ENCODE data around the gene PIEZO1. TPM values are rescaled to one million over a fixed set of nuclear protein-coding genes. Genes with fewer than 3 reads are reported as not detected.
"Not testable (repeated sequence)": the region's sequence is repeated elsewhere in the genome, so short reads cannot be mapped to it uniquely, and the experiment has no call there.

Gene PIEZO1
- polyA plus RNA-seq, 1 donor = 92.9 TPM

DNA sequence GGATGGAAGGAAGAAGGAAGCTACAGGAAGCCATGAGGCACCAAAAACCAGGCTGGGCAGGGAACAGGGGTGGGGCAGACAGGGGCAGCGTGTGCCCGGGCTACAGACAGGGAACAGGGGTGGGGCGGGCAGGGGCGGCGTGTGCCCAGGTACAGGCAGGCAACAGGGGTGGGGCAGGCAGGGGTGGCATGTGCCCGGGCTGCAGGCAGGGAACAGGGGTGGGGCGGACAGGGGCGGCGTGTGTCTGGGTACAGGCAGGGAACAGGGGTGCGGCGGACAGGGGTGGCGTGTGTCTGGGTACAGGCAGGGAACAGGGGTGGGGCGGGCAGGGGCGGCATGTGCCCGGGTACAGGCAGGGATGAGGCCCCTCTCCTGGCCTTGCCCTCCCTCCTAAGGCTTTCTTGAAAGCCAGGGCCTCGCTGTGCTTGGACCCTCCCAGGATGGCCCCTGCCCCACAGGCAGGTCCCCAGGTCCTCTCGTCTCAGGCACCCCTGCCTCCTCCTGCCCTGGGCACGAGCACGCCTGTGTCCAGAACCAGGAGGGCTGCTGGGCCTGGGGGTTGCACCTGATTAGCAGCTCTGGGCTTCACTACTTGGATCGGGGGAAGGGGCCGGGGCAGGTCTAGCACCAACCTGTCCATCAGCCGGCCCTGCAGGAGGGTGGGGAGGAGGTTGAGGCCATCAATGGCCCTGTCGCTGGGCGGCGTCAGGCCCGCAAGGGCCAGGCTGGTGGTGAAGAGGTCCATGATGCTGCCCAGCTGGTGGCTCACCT, 41.2 kb upstream of the PIEZO1 start:
- no peak overlapping the region for H3K27ac ChIP-seq (ENCODE audit: low read length)

DNA sequence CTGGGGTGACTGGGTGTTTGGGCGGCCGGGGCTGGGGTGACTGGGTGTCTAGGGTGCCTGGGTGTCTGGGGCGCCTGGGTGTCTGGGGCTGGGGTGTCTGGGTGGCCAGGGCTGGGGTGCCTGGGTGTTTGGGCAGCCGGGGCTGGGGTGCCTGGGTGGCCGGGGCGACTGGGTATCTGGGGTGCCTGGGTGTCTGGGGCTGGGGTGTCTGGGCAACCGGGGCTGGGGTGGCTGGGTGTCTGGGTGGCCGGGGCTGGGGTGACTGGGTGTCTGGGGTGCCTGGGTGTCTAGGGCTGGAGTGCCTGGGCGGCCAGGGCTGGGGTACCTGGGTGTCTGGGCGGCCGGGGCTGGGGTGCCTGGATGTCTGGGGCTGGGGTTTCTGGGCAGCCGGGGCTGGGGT, 40.1 kb upstream of the PIEZO1 start:
- peaks cover 48% of the 10 kb centered on the region for H3K36me3 ChIP-seq (ENCODE audit: control insufficient read depth, insufficient read depth, low read length)
- no peak overlapping the region for H3K27ac ChIP-seq (ENCODE audit: low read length)
- no CpG with 5 or more reads among the region's 12 CpGs for WGBS (ENCODE audit: insufficient coverage, low lambda C conversion rate)

More for the DNA sequence above, 41.2 kb upstream of the PIEZO1 start:
- H3K36me3 ChIP-seq (ENCODE audit: control insufficient read depth, insufficient read depth, low read length) = peaks cover 47% of the 10 kb centered on the region
- H3K27me3 ChIP-seq (ENCODE audit: control insufficient read depth, insufficient read depth, low read length) = no peaks in the 10 kb centered on the region
- H3K9me3 ChIP-seq (ENCODE audit: control insufficient read depth, low read depth, low read length) = no peaks in the 10 kb centered on the region
- no peaks in the 10 kb centered on the region for H3K4me1 ChIP-seq (ENCODE audit: control insufficient read depth, insufficient read depth, low read length)
- no peak for DNase-seq
- no peak overlapping the region for H3K4me3 ChIP-seq (ENCODE audit: low read length)
- WGBS (ENCODE audit: insufficient coverage, low lambda C conversion rate) = no CpG with 5 or more reads among the region's 26 CpGs

DNA sequence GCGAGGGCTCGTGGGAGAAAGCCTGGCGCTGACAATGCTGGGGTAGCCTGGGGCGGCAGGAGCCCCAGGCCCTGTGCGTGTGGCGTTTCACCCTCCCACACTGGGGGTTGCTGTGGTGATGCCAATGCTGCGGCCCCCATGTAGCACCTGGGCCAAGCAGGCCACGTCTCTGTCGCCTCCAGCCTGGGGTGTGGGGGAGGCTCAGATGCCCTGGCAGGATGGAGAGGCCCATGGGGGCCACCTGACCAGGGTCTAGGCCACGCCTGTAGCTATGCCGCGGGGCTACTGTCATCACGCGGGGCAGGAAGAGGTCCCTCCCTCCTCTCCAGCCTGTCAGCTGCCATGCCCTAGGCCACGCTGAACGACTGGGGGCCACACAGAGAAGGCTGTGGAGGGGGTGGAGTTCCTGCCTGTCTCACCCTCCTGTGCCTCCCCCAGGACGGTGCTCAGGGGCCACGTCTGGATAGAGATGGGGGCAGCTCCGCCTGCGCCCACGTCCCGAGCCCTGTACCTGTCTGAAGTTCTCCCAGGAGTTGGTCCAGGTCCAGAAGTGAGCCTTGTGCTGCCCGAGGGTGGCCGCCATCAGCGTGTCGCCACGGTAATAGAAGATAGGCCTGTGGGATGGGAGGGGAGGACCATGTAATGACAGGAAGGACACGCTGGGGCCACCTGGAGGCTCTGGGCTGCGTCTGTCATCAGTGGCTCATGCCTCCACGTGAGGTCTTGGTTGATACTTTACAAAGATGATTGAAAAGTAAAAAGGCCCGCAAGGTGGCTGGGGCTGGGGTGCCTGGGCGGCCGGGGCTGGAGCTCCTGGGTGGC, 39.4 kb upstream of the PIEZO1 start:
- Histone ChIP-seq H3K9me3 (ENCODE audit: control insufficient read depth, low read depth, low read length) (no peaks in the 10 kb centered on the region), H3K27ac (ENCODE audit: low read length) (no peak overlapping the region), H3K36me3 (ENCODE audit: control insufficient read depth, insufficient read depth, low read length) (peaks cover 46% of the 10 kb centered on the region), H3K4me3 (ENCODE audit: low read length) (no peak overlapping the region), H3K4me1 (ENCODE audit: control insufficient read depth, insufficient read depth, low read length) (no peaks in the 10 kb centered on the region), H3K27me3 (ENCODE audit: control insufficient read depth, insufficient read depth, low read length) (no peaks in the 10 kb centered on the region)
- WGBS (ENCODE audit: insufficient coverage, low lambda C conversion rate) = no CpG with 5 or more reads among the region's 33 CpGs
- no peak for DNase-seq

More for the DNA sequence above, 40.1 kb upstream of the PIEZO1 start:
- Histone ChIP-seq H3K4me3 (ENCODE audit: low read length) (no peak overlapping the region), H3K27me3 (ENCODE audit: control insufficient read depth, insufficient read depth, low read length) (no peaks in the 10 kb centered on the region), H3K4me1 (ENCODE audit: control insufficient read depth, insufficient read depth, low read length) (no peaks in the 10 kb centered on the region), H3K9me3 (ENCODE audit: control insufficient read depth, low read depth, low read length) (no peaks in the 10 kb centered on the region)
- no peak for DNase-seq

DNA sequence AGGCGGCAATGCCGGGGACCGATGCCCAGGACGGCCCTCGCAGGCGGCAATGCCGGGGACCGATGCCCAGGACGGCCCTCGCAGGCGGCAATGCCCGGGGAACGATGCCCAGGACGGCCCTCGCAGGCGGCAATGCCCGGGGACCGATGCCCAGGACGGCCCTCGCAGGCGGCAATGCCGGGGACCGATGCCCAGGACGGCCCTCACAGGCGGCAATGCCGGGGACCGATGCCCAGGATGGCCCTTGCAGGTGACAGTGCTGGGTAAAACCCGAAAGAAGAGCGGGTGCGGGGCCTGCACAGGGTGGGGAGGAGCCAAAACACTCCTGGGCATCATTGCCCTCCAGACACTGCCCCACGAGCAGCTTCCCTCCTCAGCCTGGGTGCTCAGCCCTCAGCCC, 38.6 kb upstream of the PIEZO1 start:
- not testable (repeated sequence) for DNase-seq; H3K27me3 ChIP-seq (ENCODE audit: control insufficient read depth, insufficient read depth, low read length); H3K4me1 ChIP-seq (ENCODE audit: control insufficient read depth, insufficient read depth, low read length); H3K4me3 ChIP-seq (ENCODE audit: low read length); H3K9me3 ChIP-seq (ENCODE audit: control insufficient read depth, low read depth, low read length); H3K27ac ChIP-seq (ENCODE audit: low read length)
- H3K36me3 ChIP-seq (ENCODE audit: control insufficient read depth, insufficient read depth, low read length) = peaks cover 46% of the 10 kb centered on the region
- WGBS (ENCODE audit: insufficient coverage, low lambda C conversion rate) = no CpG with 5 or more reads among the region's 31 CpGs

DNA sequence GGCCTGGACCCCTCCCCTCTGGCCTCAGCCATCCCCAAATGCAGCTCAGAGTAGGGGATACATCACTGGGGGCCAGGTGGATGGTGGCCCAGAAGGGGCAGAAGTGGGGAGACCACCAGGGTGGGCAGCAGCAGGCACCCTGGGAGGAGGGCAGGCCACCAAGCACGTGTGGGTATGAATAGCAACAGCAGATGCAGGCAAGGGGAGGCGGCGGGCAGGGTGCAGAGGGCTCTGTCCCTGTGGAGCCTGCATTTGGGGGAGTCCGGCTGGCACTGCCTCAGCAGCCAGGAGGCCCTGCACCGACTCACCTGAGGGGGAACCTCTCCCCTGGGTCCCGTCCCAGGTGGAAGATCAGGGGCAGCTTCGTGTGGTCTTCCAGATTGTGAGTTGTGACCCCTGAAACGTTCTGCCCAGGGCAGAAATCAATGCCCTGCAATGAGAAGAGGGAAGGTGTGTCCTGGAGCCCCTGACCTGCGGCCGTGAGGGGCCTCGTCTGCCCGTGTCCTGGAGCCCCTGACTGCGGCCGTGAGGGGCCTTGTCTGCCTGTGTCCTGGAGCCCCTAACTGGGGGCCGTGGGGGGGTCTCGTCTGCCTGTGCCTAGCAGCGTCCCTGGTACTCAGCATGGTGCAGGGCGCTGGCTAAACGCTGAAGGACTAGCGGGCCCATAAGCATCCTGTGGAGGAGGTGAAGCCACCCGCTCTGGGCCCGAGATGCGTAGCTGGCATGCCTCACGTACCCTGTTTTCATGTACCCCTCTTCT, 37.4 kb upstream of the PIEZO1 start:
- H3K4me3 ChIP-seq (ENCODE audit: low read length) = no peak overlapping the region
- no peaks in the 10 kb centered on the region for H3K27me3 ChIP-seq (ENCODE audit: control insufficient read depth, insufficient read depth, low read length)
- no CpG with 5 or more reads among the region's 24 CpGs for WGBS (ENCODE audit: insufficient coverage, low lambda C conversion rate)
- DNase-seq = no peak
- no peaks in the 10 kb centered on the region for H3K9me3 ChIP-seq (ENCODE audit: control insufficient read depth, low read depth, low read length)
- H3K27ac ChIP-seq (ENCODE audit: low read length) = no peak overlapping the region
- H3K4me1 ChIP-seq (ENCODE audit: control insufficient read depth, insufficient read depth, low read length) = no peaks in the 10 kb centered on the region
- peaks cover 36% of the 10 kb centered on the region for H3K36me3 ChIP-seq (ENCODE audit: control insufficient read depth, insufficient read depth, low read length)

DNA sequence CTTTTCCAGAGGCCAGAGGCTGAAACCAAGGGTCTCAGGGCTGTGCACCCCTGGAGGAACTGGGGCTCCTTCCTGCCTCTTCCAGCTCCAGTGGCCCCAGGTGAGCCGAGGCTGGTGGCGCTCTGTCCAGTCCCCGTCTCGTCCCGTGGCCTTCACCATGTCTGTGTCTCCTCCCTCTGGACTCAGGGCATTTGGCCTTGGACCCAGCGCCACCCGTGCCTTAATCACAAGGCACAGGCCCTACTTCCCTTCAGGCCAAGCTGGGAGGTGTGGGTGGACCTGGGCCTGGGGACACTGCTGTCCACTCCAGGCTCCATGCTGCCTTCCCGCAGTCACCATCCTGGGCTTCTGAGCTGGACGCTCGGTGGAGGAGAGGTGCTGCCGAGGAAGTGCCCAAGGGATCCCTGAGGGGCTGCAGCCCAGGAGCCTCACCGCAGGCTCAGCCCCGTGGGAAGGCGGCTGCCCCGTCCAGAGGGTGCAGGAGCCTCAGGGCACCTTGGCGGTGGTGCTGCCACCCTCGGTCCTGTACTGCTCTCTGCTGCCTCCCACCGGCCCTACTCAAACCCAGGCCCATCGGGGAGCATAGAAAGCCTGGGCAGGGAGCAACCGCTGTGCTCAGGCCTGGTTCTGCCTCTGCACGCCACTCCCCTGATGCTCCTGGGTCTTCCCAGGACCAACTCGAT, 36.3 kb upstream of the PIEZO1 start:
- Histone ChIP-seq H3K4me1 (ENCODE audit: control insufficient read depth, insufficient read depth, low read length) (no peaks in the 10 kb centered on the region), H3K9me3 (ENCODE audit: control insufficient read depth, low read depth, low read length) (no peaks in the 10 kb centered on the region), H3K27ac (ENCODE audit: low read length) (no peak overlapping the region), H3K36me3 (ENCODE audit: control insufficient read depth, insufficient read depth, low read length) (peaks cover 32% of the 10 kb centered on the region), H3K4me3 (ENCODE audit: low read length) (no peak overlapping the region), H3K27me3 (ENCODE audit: control insufficient read depth, insufficient read depth, low read length) (no peaks in the 10 kb centered on the region)
- no CpG with 5 or more reads among the region's 22 CpGs for WGBS (ENCODE audit: insufficient coverage, low lambda C conversion rate)
- DNase-seq = no peak

DNA sequence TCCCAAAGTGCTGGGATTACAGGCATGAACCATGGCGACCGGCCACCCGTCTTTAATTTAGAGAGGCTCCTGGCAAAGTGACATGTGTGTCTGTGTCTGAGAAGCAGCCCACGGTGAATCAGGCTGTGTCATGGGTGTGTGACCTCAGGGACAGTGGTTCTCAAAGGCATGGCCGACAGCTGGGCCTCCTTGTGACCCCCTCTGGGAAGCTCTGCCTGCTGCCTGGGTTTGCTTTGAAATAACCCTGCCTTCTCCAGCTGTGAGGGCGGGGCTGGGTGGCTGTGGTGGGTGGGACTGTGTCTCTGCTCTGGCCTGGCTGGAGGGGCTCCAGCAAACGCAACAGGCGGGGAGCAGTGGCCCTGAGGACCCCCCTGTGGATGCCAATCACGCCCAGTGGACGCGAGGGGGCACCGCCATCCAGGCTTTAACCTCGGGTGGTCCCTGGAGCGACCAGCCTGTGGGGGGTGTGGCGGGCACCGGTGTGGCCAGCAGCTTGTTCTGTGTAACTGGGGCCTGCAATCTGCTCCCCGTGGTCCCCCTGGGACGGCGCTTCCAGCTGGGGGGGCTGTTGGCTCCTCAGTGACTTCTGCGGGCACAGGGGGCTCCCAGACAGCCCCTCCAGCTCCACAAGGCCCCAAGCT, 35.5 kb upstream of the PIEZO1 start:
- Histone ChIP-seq H3K9me3 (ENCODE audit: control insufficient read depth, low read depth, low read length) (no peaks in the 10 kb centered on the region), H3K4me3 (ENCODE audit: low read length) (no peak overlapping the region), H3K4me1 (ENCODE audit: control insufficient read depth, insufficient read depth, low read length) (peaks cover 2% of the 10 kb centered on the region), H3K36me3 (ENCODE audit: control insufficient read depth, insufficient read depth, low read length) (peaks cover 28% of the 10 kb centered on the region), H3K27me3 (ENCODE audit: control insufficient read depth, insufficient read depth, low read length) (no peaks in the 10 kb centered on the region), H3K27ac (ENCODE audit: low read length) (no peak overlapping the region)
- WGBS (ENCODE audit: insufficient coverage, low lambda C conversion rate) = no CpG with 5 or more reads among the region's 20 CpGs
- no peak for DNase-seq

DNA sequence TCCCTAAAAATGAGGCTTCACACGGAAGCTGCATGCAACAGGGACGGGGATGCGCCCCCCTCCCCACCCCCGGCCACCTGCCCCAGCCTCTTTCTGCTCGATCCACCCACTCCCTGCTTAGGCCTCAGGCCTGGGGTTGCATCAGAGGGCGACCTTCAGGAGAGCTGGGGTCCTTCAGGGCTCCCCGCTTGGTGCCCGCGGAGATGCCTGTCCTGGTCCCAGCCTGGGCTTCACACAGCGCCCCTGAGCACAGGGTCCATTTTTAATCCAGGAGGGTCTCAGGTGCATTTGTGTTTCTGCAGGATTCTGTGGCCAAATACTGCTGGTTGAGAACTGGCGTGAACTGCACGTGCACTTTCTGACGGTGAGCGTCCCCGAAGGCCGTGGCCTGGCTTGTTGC, 34.1 kb upstream of the PIEZO1 start:
- H3K27me3 ChIP-seq (ENCODE audit: control insufficient read depth, insufficient read depth, low read length) = no peaks in the 10 kb centered on the region

DNA sequence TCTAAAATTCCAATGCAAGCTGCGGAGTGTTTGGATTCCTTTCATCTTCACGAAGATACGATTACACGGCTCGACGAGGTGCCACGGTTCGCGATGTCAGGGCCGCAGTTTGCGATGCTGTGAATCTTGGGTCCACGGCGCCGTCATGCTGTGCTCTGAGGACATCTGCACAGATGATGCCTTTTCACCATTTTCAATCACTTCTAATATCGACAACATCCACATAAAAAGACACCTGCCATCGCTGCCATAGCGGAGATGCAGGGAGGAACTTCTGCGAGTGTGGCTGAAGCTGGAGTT, 33.5 kb upstream of the PIEZO1 start:
- DNase-seq = no peak
- H3K27ac ChIP-seq (ENCODE audit: low read length) = no peak overlapping the region
- no CpG with 5 or more reads among the region's 18 CpGs for WGBS (ENCODE audit: insufficient coverage, low lambda C conversion rate)
- no peaks in the 10 kb centered on the region for H3K9me3 ChIP-seq (ENCODE audit: control insufficient read depth, low read depth, low read length)
- no peak overlapping the region for H3K4me3 ChIP-seq (ENCODE audit: low read length)
- H3K4me1 ChIP-seq (ENCODE audit: control insufficient read depth, insufficient read depth, low read length) = peaks cover 7% of the 10 kb centered on the region
- peaks cover 20% of the 10 kb centered on the region for H3K36me3 ChIP-seq (ENCODE audit: control insufficient read depth, insufficient read depth, low read length)
- no peaks in the 10 kb centered on the region for H3K27me3 ChIP-seq (ENCODE audit: control insufficient read depth, insufficient read depth, low read length)

More for the DNA sequence above, 34.1 kb upstream of the PIEZO1 start:
- peaks cover 2% of the 10 kb centered on the region for H3K4me1 ChIP-seq (ENCODE audit: control insufficient read depth, insufficient read depth, low read length)
- DNase-seq = no peak
- peaks cover 22% of the 10 kb centered on the region for H3K36me3 ChIP-seq (ENCODE audit: control insufficient read depth, insufficient read depth, low read length)
- no peak overlapping the region for H3K4me3 ChIP-seq (ENCODE audit: low read length)
- no peak overlapping the region for H3K27ac ChIP-seq (ENCODE audit: low read length)
- H3K9me3 ChIP-seq (ENCODE audit: control insufficient read depth, low read depth, low read length) = no peaks in the 10 kb centered on the region
- no CpG with 5 or more reads among the region's 16 CpGs for WGBS (ENCODE audit: insufficient coverage, low lambda C conversion rate)
